Panc1 (cell line): Measurements from ENCODE around the gene VPS51. TPM values are rescaled to one million over a fixed set of nuclear protein-coding genes. Genes with fewer than 3 reads are reported as not detected.

Experiments
- ATAC-seq: fragments of 200-7000 bp; cut with Tn5 transposase; 2 replicates; pipeline ENCODE4 v1.9.1; 2020; ENCODE audit warnings: mild to moderate bottlenecking, moderate library complexity
- BruUV-seq: library from RNA; stranded (reverse); fragments of 400-500 nt; replicated peaks from 2 replicates; lab custom pipeline; 2021; lab: Mats Ljungman, UMichigan
- CTCF ChIA-PET: fragments of 300-600 bp; sonication (Branson Sonifier 250); formaldehyde crosslinking; loops from one replicate; lab custom pipeline; 2022; ENCODE audit warnings: antibody characterized with exemption; lab: Charles Lee
- POLR2A ChIA-PET: fragments of 300-600 bp; sonication (Branson Sonifier 250); formaldehyde crosslinking; loops from one replicate; lab custom pipeline; 2022; ENCODE audit warnings: antibody characterized with exemption; lab: Charles Lee
- DNase-seq: peaks from one replicate; pipeline ENCODE4 v3.0.0-alpha.2; 2010; ENCODE audit warnings: low read depth, low spot score
- H3K27ac ChIP-seq: 2 replicates; pipeline ENCODE4 v1.5.1; 2011; ENCODE audit warnings: mild to moderate bottlenecking, low read length, inconsistent platforms
- H3K27me3 ChIP-seq: fragments of 200-500 bp; sonication (Bioruptor generic); 2 replicates; pipeline ENCODE4 v1.6.0; 2014; ENCODE audit warnings: low read length, inconsistent platforms; ENCODE audit not compliant: control insufficient read depth, insufficient read depth
- H3K36me3 ChIP-seq: fragments of 200-500 bp; sonication (Bioruptor generic); 2 replicates; pipeline ENCODE4 v1.5.1; 2014; ENCODE audit warnings: inconsistent platforms, mild to moderate bottlenecking, low read length, moderate library complexity; ENCODE audit not compliant: control insufficient read depth, insufficient read depth
- H3K4me1 ChIP-seq: 2 replicates; pipeline ENCODE4 v1.5.1; 2011; ENCODE audit warnings: inconsistent platforms, mild to moderate bottlenecking, low read length, moderate library complexity; ENCODE audit not compliant: control insufficient read depth, insufficient read depth
- H3K4me3 ChIP-seq, 2 experiments: 2 replicates each; pipeline ENCODE4 v1.5.1; 2011 to 2012; ENCODE audit warnings: low read depth in 2 of 2, low read length in 2 of 2, mild to moderate bottlenecking in 2 of 2, inconsistent platforms in 1 of 2, moderate library complexity in 1 of 2
- H3K9me3 ChIP-seq: fragments of 200-500 bp; sonication (Bioruptor generic); 2 replicates; pipeline ENCODE4 v1.5.1; 2014; ENCODE audit warnings: low read depth, mild to moderate bottlenecking, inconsistent platforms, low read length, moderate library complexity; ENCODE audit not compliant: control insufficient read depth, insufficient read depth
- POLR2AphosphoS5 ChIP-seq: IDR thresholded peaks from 2 replicates; pipeline ENCODE4 v1.6.1; 2012; ENCODE audit warnings: mild to moderate bottlenecking, low read depth, low read length, moderate library complexity
- SIN3A ChIP-seq: IDR thresholded peaks from 2 replicates; pipeline ENCODE4 v1.6.1; 2012; ENCODE audit warnings: low read depth, mild to moderate bottlenecking, low read length, moderate library complexity, borderline replicate concordance; ENCODE audit not compliant: insufficient read depth
- TCF7L2 ChIP-seq: IDR thresholded peaks from 2 replicates; pipeline ENCODE4 v1.6.1; 2011; ENCODE audit warnings: mild to moderate bottlenecking, low read depth, low read length, inconsistent platforms
- in situ Hi-C: cut with HindIII; loops from 2 replicates; pipeline ENCODE4 v1.10.0; 2016; ENCODE audit warnings: low sequenced_read_pairs, low pct_unique_long_range_greater_than_20kb
- intact Hi-C: fragments of 100-400 bp; cut with micrococcal nuclease; formaldehyde crosslinking; loops from one replicate; pipeline ENCODE4 v1.10.0; 2022; ENCODE audit not compliant: unreplicated experiment
- total RNA-seq: library from RNA; stranded (reverse); gene quantifications from one replicate; pipeline ENCODE4 v1.2.1, GENCODE V29; 2021; ENCODE audit not compliant: unreplicated experiment
- TF ChIP-seq, protein P1 (sequence below): fragments of 450-650 bp; IDR thresholded peaks from 2 replicates; pipeline ENCODE4 v1.5.1; 2017; ENCODE audit warnings: mild to moderate bottlenecking
- TF ChIP-seq, protein P2 (sequence below), 2 experiments: IDR thresholded peaks; 2 replicates each; pipeline ENCODE4 v1.6.1; 2011 to 2012; ENCODE audit warnings: low read depth in 2 of 2, control low read depth in 1 of 2, low read length in 1 of 2, mild to moderate bottlenecking in 1 of 2, moderate library complexity in 1 of 2; ENCODE audit not compliant: insufficient read depth in 1 of 2

VPS51 gene
- total RNA-seq, 1 experiment from 2014 or later = 101 TPM

DNA sequence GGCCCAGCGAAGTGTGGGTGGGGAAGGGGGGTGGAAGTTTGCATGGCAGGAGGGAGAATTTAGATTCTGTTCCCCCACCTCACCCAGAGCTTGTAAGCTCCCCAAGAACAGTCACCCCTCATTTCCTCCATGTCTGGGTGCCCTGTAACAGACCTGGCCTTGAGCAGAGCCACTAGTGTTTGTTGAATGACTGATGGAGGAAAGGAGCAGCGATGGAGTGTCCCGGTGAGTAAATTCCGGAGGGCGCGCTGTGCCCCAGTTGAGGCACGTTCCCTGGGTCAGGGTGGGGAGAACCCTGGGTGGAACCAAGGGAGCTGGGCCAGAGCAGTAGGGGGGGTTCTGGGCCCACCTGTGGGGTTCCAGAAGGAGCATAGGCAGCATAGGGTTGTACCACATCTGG, 38.5 kb upstream of the VPS51 start:
- DNase-seq (no peak), ATAC-seq (no peak)
- CTCF ChIA-PET = interaction anchor here (0.6 kb wide), 1 partner anchor 521 kb away, joined by 3 read pairs; no protein-coding TSS in a partner anchor
- Histone ChIP-seq H3K4me1 (no peaks in the 10 kb centered on the region), H3K27ac (no peak overlapping the region), H3K9me3 (no peaks in the 10 kb centered on the region), H3K4me3 (no peak overlapping the region), H3K27me3 (no peaks in the 10 kb centered on the region), H3K36me3 (no peaks in the 10 kb centered on the region)
- no TSS peak for BruUV-seq
- in situ Hi-C loops = no loop called here
- intact Hi-C loops = no loop called here
- TF ChIP-seq SIN3A = no peak
- no peak for TF ChIP-seq TCF7L2
- TF ChIP-seq, protein P1, sequence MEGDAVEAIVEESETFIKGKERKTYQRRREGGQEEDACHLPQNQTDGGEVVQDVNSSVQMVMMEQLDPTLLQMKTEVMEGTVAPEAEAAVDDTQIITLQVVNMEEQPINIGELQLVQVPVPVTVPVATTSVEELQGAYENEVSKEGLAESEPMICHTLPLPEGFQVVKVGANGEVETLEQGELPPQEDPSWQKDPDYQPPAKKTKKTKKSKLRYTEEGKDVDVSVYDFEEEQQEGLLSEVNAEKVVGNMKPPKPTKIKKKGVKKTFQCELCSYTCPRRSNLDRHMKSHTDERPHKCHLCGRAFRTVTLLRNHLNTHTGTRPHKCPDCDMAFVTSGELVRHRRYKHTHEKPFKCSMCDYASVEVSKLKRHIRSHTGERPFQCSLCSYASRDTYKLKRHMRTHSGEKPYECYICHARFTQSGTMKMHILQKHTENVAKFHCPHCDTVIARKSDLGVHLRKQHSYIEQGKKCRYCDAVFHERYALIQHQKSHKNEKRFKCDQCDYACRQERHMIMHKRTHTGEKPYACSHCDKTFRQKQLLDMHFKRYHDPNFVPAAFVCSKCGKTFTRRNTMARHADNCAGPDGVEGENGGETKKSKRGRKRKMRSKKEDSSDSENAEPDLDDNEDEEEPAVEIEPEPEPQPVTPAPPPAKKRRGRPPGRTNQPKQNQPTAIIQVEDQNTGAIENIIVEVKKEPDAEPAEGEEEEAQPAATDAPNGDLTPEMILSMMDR = no peak
- TF ChIP-seq POLR2AphosphoS5 = no peak
- TF ChIP-seq, protein P2, sequence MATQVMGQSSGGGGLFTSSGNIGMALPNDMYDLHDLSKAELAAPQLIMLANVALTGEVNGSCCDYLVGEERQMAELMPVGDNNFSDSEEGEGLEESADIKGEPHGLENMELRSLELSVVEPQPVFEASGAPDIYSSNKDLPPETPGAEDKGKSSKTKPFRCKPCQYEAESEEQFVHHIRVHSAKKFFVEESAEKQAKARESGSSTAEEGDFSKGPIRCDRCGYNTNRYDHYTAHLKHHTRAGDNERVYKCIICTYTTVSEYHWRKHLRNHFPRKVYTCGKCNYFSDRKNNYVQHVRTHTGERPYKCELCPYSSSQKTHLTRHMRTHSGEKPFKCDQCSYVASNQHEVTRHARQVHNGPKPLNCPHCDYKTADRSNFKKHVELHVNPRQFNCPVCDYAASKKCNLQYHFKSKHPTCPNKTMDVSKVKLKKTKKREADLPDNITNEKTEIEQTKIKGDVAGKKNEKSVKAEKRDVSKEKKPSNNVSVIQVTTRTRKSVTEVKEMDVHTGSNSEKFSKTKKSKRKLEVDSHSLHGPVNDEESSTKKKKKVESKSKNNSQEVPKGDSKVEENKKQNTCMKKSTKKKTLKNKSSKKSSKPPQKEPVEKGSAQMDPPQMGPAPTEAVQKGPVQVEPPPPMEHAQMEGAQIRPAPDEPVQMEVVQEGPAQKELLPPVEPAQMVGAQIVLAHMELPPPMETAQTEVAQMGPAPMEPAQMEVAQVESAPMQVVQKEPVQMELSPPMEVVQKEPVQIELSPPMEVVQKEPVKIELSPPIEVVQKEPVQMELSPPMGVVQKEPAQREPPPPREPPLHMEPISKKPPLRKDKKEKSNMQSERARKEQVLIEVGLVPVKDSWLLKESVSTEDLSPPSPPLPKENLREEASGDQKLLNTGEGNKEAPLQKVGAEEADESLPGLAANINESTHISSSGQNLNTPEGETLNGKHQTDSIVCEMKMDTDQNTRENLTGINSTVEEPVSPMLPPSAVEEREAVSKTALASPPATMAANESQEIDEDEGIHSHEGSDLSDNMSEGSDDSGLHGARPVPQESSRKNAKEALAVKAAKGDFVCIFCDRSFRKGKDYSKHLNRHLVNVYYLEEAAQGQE (IDR thresholded peaks at IDR 0.05; ENCODE audit: insufficient read depth in 1 of 2, low read depth in 2 of 2, low read length in 1 of 2) = no peak
- POLR2A ChIA-PET = interaction anchor here (0.6 kb wide), 1 partner anchor 22 kb away, joined by 6 read pairs; no protein-coding TSS in a partner anchor

DNA sequence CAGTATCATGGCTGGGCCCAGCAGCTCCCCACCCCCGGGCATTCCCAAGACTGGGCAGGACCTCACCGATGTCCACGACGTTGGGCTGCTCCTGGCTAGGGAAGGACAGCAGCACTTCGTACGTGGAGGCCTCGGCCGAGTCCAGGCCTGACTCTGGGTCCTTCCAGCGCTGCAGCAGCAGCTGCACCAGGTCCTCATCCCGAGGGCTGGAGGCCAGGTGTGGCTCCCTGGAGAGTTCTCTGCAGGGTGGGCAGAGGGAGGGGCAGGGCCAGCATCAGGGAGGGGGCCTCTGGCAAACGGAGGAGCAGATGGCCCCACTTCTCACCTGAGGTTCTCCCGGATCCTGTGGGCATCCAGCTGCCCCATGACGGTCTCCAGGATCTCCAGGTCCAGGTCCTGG, 38.0 kb upstream of the VPS51 start:
- Histone ChIP-seq H3K4me3 (no peak overlapping the region), H3K27me3 (no peaks in the 10 kb centered on the region), H3K9me3 (no peaks in the 10 kb centered on the region), H3K36me3 (no peaks in the 10 kb centered on the region), H3K27ac (no peak overlapping the region), H3K4me1 (no peaks in the 10 kb centered on the region)
- intact Hi-C loops (no loop called here), in situ Hi-C loops (no loop called here)
- DNase-seq (no peak), ATAC-seq (no peak)
- ChIA-PET CTCF (interaction anchor here (0.6 kb wide), 1 partner anchor 522 kb away, joined by 3 read pairs; no protein-coding TSS in a partner anchor), POLR2A (interaction anchor here (0.6 kb wide), 1 partner anchor 21 kb away, joined by 6 read pairs; no protein-coding TSS in a partner anchor)
- TF ChIP-seq SIN3A (no peak), TCF7L2 (no peak), POLR2AphosphoS5 (no peak)
- TF ChIP-seq, protein P1 = no peak
- TF ChIP-seq, protein P2 (IDR thresholded peaks at IDR 0.05; ENCODE audit: insufficient read depth in 1 of 2, low read depth in 2 of 2, low read length in 1 of 2) = no peak
- BruUV-seq = no TSS peak
